WTC11 (cell line): ENCODE data around the gene DNPH1. TPM values are rescaled to one million over a fixed set of nuclear protein-coding genes. Genes with fewer than 3 reads are reported as not detected.

Experiments used
- ATAC-seq: fragments of 200-7000 bp; cut with Tn5 transposase; 2 replicates; pipeline ENCODE4 v1.10.0; 2021; ENCODE audit warnings: mild to moderate bottlenecking, moderate library complexity
- CTCF ChIA-PET: fragments of 300-600 bp; sonication (Branson Sonifier 250); formaldehyde crosslinking; loops from one replicate; lab custom pipeline; 2021; ENCODE audit warnings: antibody characterized with exemption; lab: Charles Lee
- POLR2A ChIA-PET: fragments of 350-600 bp; sonication (Branson Sonifier 250); formaldehyde crosslinking; loops from one replicate; lab custom pipeline; 2021; ENCODE audit warnings: antibody characterized with exemption; lab: Charles Lee
- DNase-seq: peaks from one replicate; pipeline ENCODE4 v3.0.0; 2021; ENCODE audit warnings: low spot score
- H3K27ac Mint-ChIP-seq: 2 replicates; pipeline ENCODE4 v1.8.0; 2021; ENCODE audit warnings: mixed read lengths
- H3K27me3 Mint-ChIP-seq: 2 replicates; pipeline ENCODE4 v1.8.0; 2021; ENCODE audit warnings: low read depth, mild to moderate bottlenecking, moderate library complexity, mixed read lengths
- H3K36me3 Mint-ChIP-seq: 2 replicates; pipeline ENCODE4 v1.8.0; 2021; ENCODE audit warnings: mixed read lengths
- H3K4me1 Mint-ChIP-seq: 2 replicates; pipeline ENCODE4 v1.8.0; 2022; ENCODE audit warnings: mixed read lengths
- H3K4me3 Mint-ChIP-seq: 2 replicates; pipeline ENCODE4 v1.8.0; 2021; ENCODE audit warnings: mild to moderate bottlenecking, moderate library complexity, mixed read lengths
- H3K9me3 Mint-ChIP-seq: 2 replicates; pipeline ENCODE4 v1.8.0; 2021; ENCODE audit warnings: mixed read lengths
- AR ChIP-seq: fragments of 250-450 bp; sonication (Bioruptor Pico); IDR thresholded peaks from 2 replicates; pipeline ENCODE4 v1.9.0; 2021; ENCODE audit warnings: mild to moderate bottlenecking
- CBFB ChIP-seq: sonication (generic); formaldehyde crosslinking; IDR thresholded peaks from 2 replicates; pipeline ENCODE4 v1.8.1; 2022; ENCODE audit warnings: mild to moderate bottlenecking, low read depth, missing genetic modification reagents
- CDX4 ChIP-seq: fragments of 250-450 bp; sonication (Bioruptor Pico); IDR thresholded peaks from 2 replicates; pipeline ENCODE4 v1.9.0; 2021; ENCODE audit warnings: moderate library complexity, mild to moderate bottlenecking, inconsistent platforms, borderline replicate concordance
- ELF4 ChIP-seq: sonication (generic); formaldehyde crosslinking; IDR thresholded peaks from 2 replicates; pipeline ENCODE4 v1.8.1; 2022; ENCODE audit warnings: low read depth, mild to moderate bottlenecking, moderate library complexity, missing genetic modification reagents
- FOXJ3 ChIP-seq: sonication (generic); formaldehyde crosslinking; IDR thresholded peaks from 2 replicates; pipeline ENCODE4 v1.9.0; 2021; ENCODE audit warnings: missing genetic modification reagents, mild to moderate bottlenecking, borderline replicate concordance
- FOXP1 ChIP-seq: sonication (generic); formaldehyde crosslinking; IDR thresholded peaks from 2 replicates; pipeline ENCODE4 v1.8.0; 2022; ENCODE audit warnings: missing genetic modification reagents, mild to moderate bottlenecking, moderate library complexity, borderline replicate concordance
- GTF2I ChIP-seq: fragments of 250-450 bp; sonication (Bioruptor Pico); conservative IDR thresholded peaks from 2 replicates; pipeline ENCODE4 v1.4.0; 2021; ENCODE audit warnings: mild to moderate bottlenecking
- IRF2 ChIP-seq: sonication (generic); formaldehyde crosslinking; IDR thresholded peaks from 2 replicates; pipeline ENCODE4 v1.8.0; 2022; ENCODE audit warnings: low read depth, missing genetic modification reagents, borderline replicate concordance
- MYBL2 ChIP-seq: sonication (generic); formaldehyde crosslinking; IDR thresholded peaks from 2 replicates; pipeline ENCODE4 v1.8.1; 2023; ENCODE audit warnings: mild to moderate bottlenecking, moderate library complexity, missing genetic modification reagents
- RELA ChIP-seq: sonication (generic); formaldehyde crosslinking; IDR thresholded peaks from 2 replicates; pipeline ENCODE4 v1.8.1; 2022; ENCODE audit warnings: missing genetic modification reagents, mild to moderate bottlenecking, borderline replicate concordance
- RORB ChIP-seq: fragments of 250-450 bp; sonication (Bioruptor Pico); IDR thresholded peaks from 2 replicates; pipeline ENCODE4 v1.9.0; 2021; ENCODE audit warnings: mild to moderate bottlenecking
- SMAD3 ChIP-seq: sonication (generic); formaldehyde crosslinking; IDR thresholded peaks from 2 replicates; pipeline ENCODE4 v1.8.0; 2022; ENCODE audit warnings: missing genetic modification reagents, mild to moderate bottlenecking, borderline replicate concordance
- ZNF138 ChIP-seq: sonication (generic); formaldehyde crosslinking; conservative IDR thresholded peaks from 2 replicates; pipeline ENCODE4 v1.8.1; 2022; ENCODE audit warnings: mild to moderate bottlenecking, moderate library complexity, missing genetic modification reagents
- ZNF263 ChIP-seq: sonication (generic); formaldehyde crosslinking; IDR thresholded peaks from 2 replicates; pipeline ENCODE4 v1.8.1; 2022; ENCODE audit warnings: low read depth, mild to moderate bottlenecking, moderate library complexity, missing genetic modification reagents
- ZNF396 ChIP-seq: fragments of 250-450 bp; sonication (Bioruptor Pico); IDR thresholded peaks from 2 replicates; pipeline ENCODE4 v1.8.0; 2021; ENCODE audit warnings: mild to moderate bottlenecking, moderate library complexity, borderline replicate concordance
- ZNF671 ChIP-seq: fragments of 250-450 bp; sonication (Bioruptor Pico); IDR thresholded peaks from 2 replicates; pipeline ENCODE4 v1.8.0; 2021; ENCODE audit warnings: mild to moderate bottlenecking
- total RNA-seq: library from RNA; stranded (reverse); gene quantifications from 3 replicates; pipeline ENCODE4 v1.2.3, GENCODE V29; 2021
- TF ChIP-seq, protein P1 (sequence below): sonication (generic); formaldehyde crosslinking; IDR thresholded peaks from 2 replicates; pipeline ENCODE4 v1.8.0; 2022; ENCODE audit warnings: mild to moderate bottlenecking, missing genetic modification reagents
- TF ChIP-seq, protein P2 (sequence below): sonication (generic); formaldehyde crosslinking; IDR thresholded peaks from 2 replicates; pipeline ENCODE4 v1.8.0; 2022; ENCODE audit warnings: missing genetic modification reagents
- TF ChIP-seq, protein P3 (sequence below): sonication (generic); formaldehyde crosslinking; IDR thresholded peaks from 2 replicates; pipeline ENCODE4 v1.8.1; 2023; ENCODE audit warnings: mild to moderate bottlenecking, missing genetic modification reagents, moderate library complexity
- TF ChIP-seq, protein P4 (sequence below): sonication (generic); formaldehyde crosslinking; IDR thresholded peaks from 2 replicates; pipeline ENCODE4 v1.8.1; 2022; ENCODE audit warnings: low read depth, mild to moderate bottlenecking, moderate library complexity, missing genetic modification reagents, borderline replicate concordance

The DNPH1 gene
- total RNA-seq, 1 experiment from 2014 or later, result 48.4 TPM

DNA sequence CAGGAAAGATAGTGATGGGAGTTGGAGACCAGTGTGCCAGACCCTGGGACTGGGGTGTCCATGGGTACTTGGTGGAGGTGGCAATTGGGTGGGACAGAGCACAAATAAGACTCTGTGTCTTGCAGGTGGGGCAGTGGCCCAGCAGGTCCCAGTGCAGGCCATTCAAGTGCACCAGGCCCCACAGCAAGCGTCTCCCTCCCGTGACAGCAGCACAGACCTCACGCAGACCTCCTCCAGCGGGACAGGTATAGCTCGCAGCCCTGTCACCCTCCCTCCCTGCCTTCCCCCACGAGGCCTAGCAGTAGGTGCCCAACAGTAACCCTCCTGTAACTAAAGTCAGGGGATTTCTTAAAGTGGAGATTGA, 52.9 kb downstream of the DNPH1 start:
- H3K27ac Mint-ChIP-seq, result no peak overlapping the region
- peaks cover 31% of the 10 kb centered on the region for H3K4me1 Mint-ChIP-seq
- H3K36me3 Mint-ChIP-seq, result peaks cover 36% of the 10 kb centered on the region
- H3K27me3 Mint-ChIP-seq, result peaks cover 8% of the 10 kb centered on the region
- ChIA-PET CTCF (no interaction called here), POLR2A (no interaction called here)
- TF ChIP-seq GTF2I (no peak), ZNF396 (CRISPR knock-in tag) (no peak), RELA (CRISPR knock-in tag) (no peak), SMAD3 (CRISPR knock-in tag) (no peak), MYBL2 (CRISPR knock-in tag) (no peak), RORB (CRISPR knock-in tag) (no peak), ZNF263 (CRISPR knock-in tag) (no peak), ZNF671 (CRISPR knock-in tag) (no peak), CDX4 (CRISPR knock-in tag) (no peak), FOXP1 (CRISPR knock-in tag) (no peak), FOXJ3 (CRISPR knock-in tag) (no peak), AR (CRISPR knock-in tag) (no peak), IRF2 (CRISPR knock-in tag) (no peak), CBFB (CRISPR knock-in tag) (no peak), ZNF138 (CRISPR knock-in tag) (no peak), ELF4 (no peak)
- TF ChIP-seq, protein P1, sequence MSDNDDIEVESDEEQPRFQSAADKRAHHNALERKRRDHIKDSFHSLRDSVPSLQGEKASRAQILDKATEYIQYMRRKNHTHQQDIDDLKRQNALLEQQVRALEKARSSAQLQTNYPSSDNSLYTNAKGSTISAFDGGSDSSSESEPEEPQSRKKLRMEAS (CRISPR knock-in tag), result no peak
- TF ChIP-seq, protein P2, sequence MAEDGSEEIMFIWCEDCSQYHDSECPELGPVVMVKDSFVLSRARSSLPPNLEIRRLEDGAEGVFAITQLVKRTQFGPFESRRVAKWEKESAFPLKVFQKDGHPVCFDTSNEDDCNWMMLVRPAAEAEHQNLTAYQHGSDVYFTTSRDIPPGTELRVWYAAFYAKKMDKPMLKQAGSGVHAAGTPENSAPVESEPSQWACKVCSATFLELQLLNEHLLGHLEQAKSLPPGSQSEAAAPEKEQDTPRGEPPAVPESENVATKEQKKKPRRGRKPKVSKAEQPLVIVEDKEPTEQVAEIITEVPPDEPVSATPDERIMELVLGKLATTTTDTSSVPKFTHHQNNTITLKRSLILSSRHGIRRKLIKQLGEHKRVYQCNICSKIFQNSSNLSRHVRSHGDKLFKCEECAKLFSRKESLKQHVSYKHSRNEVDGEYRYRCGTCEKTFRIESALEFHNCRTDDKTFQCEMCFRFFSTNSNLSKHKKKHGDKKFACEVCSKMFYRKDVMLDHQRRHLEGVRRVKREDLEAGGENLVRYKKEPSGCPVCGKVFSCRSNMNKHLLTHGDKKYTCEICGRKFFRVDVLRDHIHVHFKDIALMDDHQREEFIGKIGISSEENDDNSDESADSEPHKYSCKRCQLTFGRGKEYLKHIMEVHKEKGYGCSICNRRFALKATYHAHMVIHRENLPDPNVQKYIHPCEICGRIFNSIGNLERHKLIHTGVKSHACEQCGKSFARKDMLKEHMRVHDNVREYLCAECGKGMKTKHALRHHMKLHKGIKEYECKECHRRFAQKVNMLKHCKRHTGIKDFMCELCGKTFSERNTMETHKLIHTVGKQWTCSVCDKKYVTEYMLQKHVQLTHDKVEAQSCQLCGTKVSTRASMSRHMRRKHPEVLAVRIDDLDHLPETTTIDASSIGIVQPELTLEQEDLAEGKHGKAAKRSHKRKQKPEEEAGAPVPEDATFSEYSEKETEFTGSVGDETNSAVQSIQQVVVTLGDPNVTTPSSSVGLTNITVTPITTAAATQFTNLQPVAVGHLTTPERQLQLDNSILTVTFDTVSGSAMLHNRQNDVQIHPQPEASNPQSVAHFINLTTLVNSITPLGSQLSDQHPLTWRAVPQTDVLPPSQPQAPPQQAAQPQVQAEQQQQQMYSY (CRISPR knock-in tag), result no peak
- TF ChIP-seq, protein P3, sequence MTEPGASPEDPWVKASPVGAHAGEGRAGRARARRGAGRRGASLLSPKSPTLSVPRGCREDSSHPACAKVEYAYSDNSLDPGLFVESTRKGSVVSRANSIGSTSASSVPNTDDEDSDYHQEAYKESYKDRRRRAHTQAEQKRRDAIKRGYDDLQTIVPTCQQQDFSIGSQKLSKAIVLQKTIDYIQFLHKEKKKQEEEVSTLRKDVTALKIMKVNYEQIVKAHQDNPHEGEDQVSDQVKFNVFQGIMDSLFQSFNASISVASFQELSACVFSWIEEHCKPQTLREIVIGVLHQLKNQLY (CRISPR knock-in tag), result no peak
- TF ChIP-seq, protein P4, sequence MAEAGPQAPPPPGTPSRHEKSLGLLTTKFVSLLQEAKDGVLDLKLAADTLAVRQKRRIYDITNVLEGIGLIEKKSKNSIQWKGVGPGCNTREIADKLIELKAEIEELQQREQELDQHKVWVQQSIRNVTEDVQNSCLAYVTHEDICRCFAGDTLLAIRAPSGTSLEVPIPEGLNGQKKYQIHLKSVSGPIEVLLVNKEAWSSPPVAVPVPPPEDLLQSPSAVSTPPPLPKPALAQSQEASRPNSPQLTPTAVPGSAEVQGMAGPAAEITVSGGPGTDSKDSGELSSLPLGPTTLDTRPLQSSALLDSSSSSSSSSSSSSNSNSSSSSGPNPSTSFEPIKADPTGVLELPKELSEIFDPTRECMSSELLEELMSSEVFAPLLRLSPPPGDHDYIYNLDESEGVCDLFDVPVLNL (CRISPR knock-in tag), result no peak
- no peaks in the 10 kb centered on the region for H3K9me3 Mint-ChIP-seq
- H3K4me3 Mint-ChIP-seq, result no peak overlapping the region
- DNase-seq (no peak), ATAC-seq (no peak)
